NCI-H2227 (cell line): ENCODE results near the gene EPB41L2.

ENCODE experiments used
- DNase-seq: peaks from one replicate; lab custom pipeline; 2025; ENCODE audit not compliant: unreplicated experiment; lab: John Stamatoyannopoulos, UW

Gene EPB41L2

GRCh38 chr6:130980310-130981032 is 82.6 kb downstream of the EPB41L2 start:
- DNase-seq: no peak

- DNase-seq: no peak
Observed at GRCh38 chr6:130978660-130979396, 84.2 kb downstream of the EPB41L2 start.

- DNase-seq: no peak
Observed at GRCh38 chr6:130978180-130978579, 84.9 kb downstream of the EPB41L2 start.

- DNase-seq: no peak
Observed at GRCh38 chr6:130975325-130975724, 87.7 kb downstream of the EPB41L2 start.

GRCh38 chr6:130973521-130974277 is 89.3 kb downstream of the EPB41L2 start:
- no peak for DNase-seq

- DNase-seq: no peak
Observed at GRCh38 chr6:130971504-130971903, 91.5 kb downstream of the EPB41L2 start.

- no peak for DNase-seq
Observed at GRCh38 chr6:130970839-130971410, 92.1 kb downstream of the EPB41L2 start.

- no peak for DNase-seq
Observed at GRCh38 chr6:130969791-130970491, 93.1 kb downstream of the EPB41L2 start.

GRCh38 chr6:130969166-130969565 is 93.9 kb downstream of the EPB41L2 start:
- no peak for DNase-seq

- no peak for DNase-seq
Observed at GRCh38 chr6:130968476-130968875, 94.6 kb downstream of the EPB41L2 start.

- DNase-seq: no peak
Observed at GRCh38 chr6:130967502-130968445, 95.3 kb downstream of the EPB41L2 start.

- no peak for DNase-seq
Observed at GRCh38 chr6:130966344-130966980, 96.6 kb downstream of the EPB41L2 start.

- DNase-seq: no peak
Observed at GRCh38 chr6:130965656-130966055, 97.4 kb downstream of the EPB41L2 start.

- no peak for DNase-seq
Observed at GRCh38 chr6:130964808-130965604, 98.0 kb downstream of the EPB41L2 start.

GRCh38 chr6:130964289-130964688 is 98.8 kb downstream of the EPB41L2 start:
- DNase-seq: no peak

- DNase-seq: no peak
Observed at GRCh38 chr6:130962966-130963365, 100.1 kb downstream of the EPB41L2 start.

- DNase-seq: no peak
Observed at GRCh38 chr6:130961148-130961547, 101.9 kb downstream of the EPB41L2 start.

GRCh38 chr6:130959951-130960350 is 103.1 kb downstream of the EPB41L2 start:
- DNase-seq: no peak
